ENCODE results near the gene HK3.

DNA sequence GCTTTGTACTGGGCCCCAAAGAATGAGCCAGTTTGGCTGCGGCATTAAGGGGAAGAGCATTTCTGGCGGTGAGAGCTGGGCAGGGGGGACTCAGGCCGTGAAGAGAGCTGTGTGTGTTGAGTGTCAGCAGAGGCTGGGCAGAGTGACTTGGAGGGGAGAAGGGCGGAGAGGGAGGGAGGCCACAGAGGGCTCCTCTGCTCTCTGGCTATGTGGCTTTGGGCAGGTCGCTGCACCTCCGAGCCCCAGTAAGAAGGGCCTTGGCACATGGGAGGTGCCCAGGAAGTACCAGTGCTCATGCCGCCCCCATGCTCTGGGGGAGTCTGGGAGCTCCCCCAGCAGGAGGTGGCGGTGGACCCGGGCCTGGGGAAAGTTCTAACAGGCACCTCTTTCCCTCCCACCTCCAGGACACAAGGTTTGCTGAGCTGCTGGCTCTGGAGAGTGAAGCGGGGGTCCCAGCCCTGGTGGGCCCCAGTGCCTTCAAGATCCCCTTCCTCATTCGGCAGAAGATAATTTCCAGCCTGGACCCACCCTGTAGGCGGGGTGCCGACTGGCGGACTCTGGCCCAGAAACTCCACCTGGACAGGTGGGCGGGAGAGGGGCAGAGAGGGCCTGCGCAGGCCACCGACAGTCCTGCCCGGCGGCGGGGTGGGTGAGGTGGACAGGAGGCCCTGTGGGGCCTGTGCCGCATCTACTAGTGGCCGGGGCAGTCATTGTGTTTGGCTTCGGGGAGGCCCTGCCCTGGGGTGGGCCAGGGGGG, 20.1 kb downstream of the HK3 start:
- TF ChIP-seq EZH2 (IDR thresholded peaks at IDR 0.05; ENCODE audit: low read depth, unreplicated experiment) (no peak), CREB1 (CRISPR knock-in tag; IDR thresholded peaks at IDR 0.05; ENCODE audit: low read depth) (no peak), POLR2AphosphoS5 (IDR thresholded peaks at IDR 0.05; ENCODE audit: low read depth) (no peak), ZNF114 (CRISPR knock-in tag; IDR thresholded peaks at IDR 0.05) (no peak), ZNF331 (CRISPR knock-in tag; IDR thresholded peaks at IDR 0.05; ENCODE audit: low read depth) (no peak), EZH2phosphoT487 (IDR thresholded peaks at IDR 0.05; ENCODE audit: unreplicated experiment) (no peak)
- TF ChIP-seq, protein P1, sequence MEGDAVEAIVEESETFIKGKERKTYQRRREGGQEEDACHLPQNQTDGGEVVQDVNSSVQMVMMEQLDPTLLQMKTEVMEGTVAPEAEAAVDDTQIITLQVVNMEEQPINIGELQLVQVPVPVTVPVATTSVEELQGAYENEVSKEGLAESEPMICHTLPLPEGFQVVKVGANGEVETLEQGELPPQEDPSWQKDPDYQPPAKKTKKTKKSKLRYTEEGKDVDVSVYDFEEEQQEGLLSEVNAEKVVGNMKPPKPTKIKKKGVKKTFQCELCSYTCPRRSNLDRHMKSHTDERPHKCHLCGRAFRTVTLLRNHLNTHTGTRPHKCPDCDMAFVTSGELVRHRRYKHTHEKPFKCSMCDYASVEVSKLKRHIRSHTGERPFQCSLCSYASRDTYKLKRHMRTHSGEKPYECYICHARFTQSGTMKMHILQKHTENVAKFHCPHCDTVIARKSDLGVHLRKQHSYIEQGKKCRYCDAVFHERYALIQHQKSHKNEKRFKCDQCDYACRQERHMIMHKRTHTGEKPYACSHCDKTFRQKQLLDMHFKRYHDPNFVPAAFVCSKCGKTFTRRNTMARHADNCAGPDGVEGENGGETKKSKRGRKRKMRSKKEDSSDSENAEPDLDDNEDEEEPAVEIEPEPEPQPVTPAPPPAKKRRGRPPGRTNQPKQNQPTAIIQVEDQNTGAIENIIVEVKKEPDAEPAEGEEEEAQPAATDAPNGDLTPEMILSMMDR (conservative IDR thresholded peaks at IDR 0.05; ENCODE audit: low read depth in 2 of 2): no peak
- TF ChIP-seq, protein P2, sequence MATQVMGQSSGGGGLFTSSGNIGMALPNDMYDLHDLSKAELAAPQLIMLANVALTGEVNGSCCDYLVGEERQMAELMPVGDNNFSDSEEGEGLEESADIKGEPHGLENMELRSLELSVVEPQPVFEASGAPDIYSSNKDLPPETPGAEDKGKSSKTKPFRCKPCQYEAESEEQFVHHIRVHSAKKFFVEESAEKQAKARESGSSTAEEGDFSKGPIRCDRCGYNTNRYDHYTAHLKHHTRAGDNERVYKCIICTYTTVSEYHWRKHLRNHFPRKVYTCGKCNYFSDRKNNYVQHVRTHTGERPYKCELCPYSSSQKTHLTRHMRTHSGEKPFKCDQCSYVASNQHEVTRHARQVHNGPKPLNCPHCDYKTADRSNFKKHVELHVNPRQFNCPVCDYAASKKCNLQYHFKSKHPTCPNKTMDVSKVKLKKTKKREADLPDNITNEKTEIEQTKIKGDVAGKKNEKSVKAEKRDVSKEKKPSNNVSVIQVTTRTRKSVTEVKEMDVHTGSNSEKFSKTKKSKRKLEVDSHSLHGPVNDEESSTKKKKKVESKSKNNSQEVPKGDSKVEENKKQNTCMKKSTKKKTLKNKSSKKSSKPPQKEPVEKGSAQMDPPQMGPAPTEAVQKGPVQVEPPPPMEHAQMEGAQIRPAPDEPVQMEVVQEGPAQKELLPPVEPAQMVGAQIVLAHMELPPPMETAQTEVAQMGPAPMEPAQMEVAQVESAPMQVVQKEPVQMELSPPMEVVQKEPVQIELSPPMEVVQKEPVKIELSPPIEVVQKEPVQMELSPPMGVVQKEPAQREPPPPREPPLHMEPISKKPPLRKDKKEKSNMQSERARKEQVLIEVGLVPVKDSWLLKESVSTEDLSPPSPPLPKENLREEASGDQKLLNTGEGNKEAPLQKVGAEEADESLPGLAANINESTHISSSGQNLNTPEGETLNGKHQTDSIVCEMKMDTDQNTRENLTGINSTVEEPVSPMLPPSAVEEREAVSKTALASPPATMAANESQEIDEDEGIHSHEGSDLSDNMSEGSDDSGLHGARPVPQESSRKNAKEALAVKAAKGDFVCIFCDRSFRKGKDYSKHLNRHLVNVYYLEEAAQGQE (IDR thresholded peaks at IDR 0.05; ENCODE audit: unreplicated experiment): no peak
- TF ChIP-seq, protein P3, sequence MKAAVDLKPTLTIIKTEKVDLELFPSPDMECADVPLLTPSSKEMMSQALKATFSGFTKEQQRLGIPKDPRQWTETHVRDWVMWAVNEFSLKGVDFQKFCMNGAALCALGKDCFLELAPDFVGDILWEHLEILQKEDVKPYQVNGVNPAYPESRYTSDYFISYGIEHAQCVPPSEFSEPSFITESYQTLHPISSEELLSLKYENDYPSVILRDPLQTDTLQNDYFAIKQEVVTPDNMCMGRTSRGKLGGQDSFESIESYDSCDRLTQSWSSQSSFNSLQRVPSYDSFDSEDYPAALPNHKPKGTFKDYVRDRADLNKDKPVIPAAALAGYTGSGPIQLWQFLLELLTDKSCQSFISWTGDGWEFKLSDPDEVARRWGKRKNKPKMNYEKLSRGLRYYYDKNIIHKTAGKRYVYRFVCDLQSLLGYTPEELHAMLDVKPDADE (IDR thresholded peaks at IDR 0.05): no peak
